K562 (cell line): ENCODE measurements around the gene ARL3. TPM values are rescaled to one million over a fixed set of nuclear protein-coding genes. Genes with fewer than 3 reads are reported as not detected.

Experiments used
- ATAC-seq: fragments of 200-7000 bp; cut with Tn5 transposase; 3 replicates; pipeline ENCODE4 v1.9.1; 2020; ENCODE audit warnings: moderate library complexity
- BruUV-seq: library from RNA; stranded (reverse); fragments of 400-500 nt; replicated peaks from 2 replicates; lab custom pipeline; 2021; lab: Mats Ljungman, UMichigan
- CTCF ChIA-PET: fragments of 300-600 bp; formaldehyde crosslinking; extraction: SDS; loops from one replicate; lab custom pipeline; 2021; ENCODE audit warnings: low intra/inter-chr PET ratio; lab: Yijun Ruan, JAX
- POLR2A ChIA-PET: fragments of 300-600, 350-650 bp; sonication (Branson Sonifier 250); formaldehyde crosslinking; extraction: SDS; loops from one replicate; lab custom pipeline; 2021; ENCODE audit warnings: antibody characterized with exemption, inconsistent platforms; lab: Yijun Ruan, JAX
- DNase-seq, 4 experiments: peaks; one replicate each; pipeline versions ENCODE4 v3.0.0 to v3.0.0-alpha.2; 2011 to 2018; ENCODE audit warnings: low spot score in 3 of 4, mixed read lengths in 3 of 4; ENCODE audit errors: extremely low read depth in 1 of 4
- FAIRE-seq: peaks from 2 replicates; lab custom pipeline; 2011; peaks lifted over from hg19 to GRCh38; lab: Jason Lieb, UNC
- H2AFZ ChIP-seq: 2 replicates; pipeline ENCODE4 v1.6.0; 2011; ENCODE audit warnings: low read depth, low read length, control low read depth, inconsistent platforms
- H3K27ac ChIP-seq: fragments of 200-600 bp; 3 replicates; pipeline ENCODE4 v1.8.0; 2011; ENCODE audit warnings: low read depth, mild to moderate bottlenecking, control low read depth, inconsistent platforms, low read length, moderate library complexity, mixed read lengths; ENCODE audit errors: extremely low read depth
- H3K27me3 ChIP-seq, 2 experiments: fragments of 300-600 bp in 1 of 2; 2 replicates in 1 of 2; 3 replicates in 1 of 2; pipeline versions ENCODE4 v1.6.0 to v1.8.0; 2011; ENCODE audit warnings: inconsistent platforms in 2 of 2, low read length in 2 of 2, mild to moderate bottlenecking in 1 of 2, mixed read lengths in 1 of 2, moderate library complexity in 1 of 2; ENCODE audit not compliant: control insufficient read depth in 2 of 2, insufficient read depth in 2 of 2
- H3K36me3 ChIP-seq: fragments of 300-600 bp; 3 replicates; pipeline ENCODE4 v1.8.0; 2011; ENCODE audit warnings: mild to moderate bottlenecking, low read length, inconsistent platforms; ENCODE audit not compliant: control insufficient read depth, insufficient read depth
- H3K4me1 ChIP-seq, 2 experiments: fragments of 200-600 bp in 1 of 2; replicated peaks in 1 of 2; 2 replicates in 1 of 2; 3 replicates in 1 of 2; pipeline versions ENCODE4 v1.5.1 to v1.8.0; 2011; ENCODE audit warnings: inconsistent platforms in 2 of 2, low read length in 2 of 2, mild to moderate bottlenecking in 1 of 2, mixed read lengths in 1 of 2, moderate library complexity in 1 of 2; ENCODE audit not compliant: control insufficient read depth in 2 of 2, insufficient read depth in 2 of 2
- H3K4me2 ChIP-seq: 2 replicates; pipeline ENCODE4 v1.6.1; 2011; ENCODE audit warnings: low read length, control low read depth, inconsistent platforms, mixed read lengths; ENCODE audit not compliant: insufficient read depth
- H3K4me3 ChIP-seq: fragments of 200-600 bp; sonication (generic), shearing (Covaris generic); 2 replicates; pipeline ENCODE4 v1.5.1; 2016; ENCODE audit warnings: control low read depth, inconsistent platforms
- H3K79me2 ChIP-seq: fragments of 200-600 bp; 3 replicates; pipeline ENCODE4 v1.8.0; 2011; ENCODE audit warnings: low read length, inconsistent platforms; ENCODE audit not compliant: control insufficient read depth, insufficient read depth
- H3K9ac ChIP-seq, 2 experiments: 2 replicates each; pipeline versions ENCODE4 v1.6.0 to v1.6.1; 2011; ENCODE audit warnings: low read depth in 2 of 2, low read length in 2 of 2, control low read depth in 1 of 2, inconsistent platforms in 1 of 2, mild to moderate bottlenecking in 1 of 2, mixed read lengths in 1 of 2; ENCODE audit not compliant: insufficient read depth in 1 of 2
- H3K9me1 ChIP-seq: one replicate; pipeline ENCODE4 v1.6.0; 2011; ENCODE audit warnings: inconsistent platforms, mild to moderate bottlenecking, low read length, moderate library complexity; ENCODE audit not compliant: control insufficient read depth, insufficient read depth
- H3K9me3 ChIP-seq: replicated peaks from 2 replicates; pipeline ENCODE4 v1.5.1; 2011; ENCODE audit warnings: low read depth, low read length, inconsistent platforms; ENCODE audit not compliant: control insufficient read depth, insufficient read depth
- H4K20me1 ChIP-seq: replicated peaks from 2 replicates; pipeline ENCODE4 v1.6.1; 2011; ENCODE audit warnings: low read length, inconsistent platforms, mixed read lengths; ENCODE audit not compliant: control insufficient read depth, insufficient read depth
- RBFOX2 ChIP-seq: fragments of 200-400 bp; formaldehyde crosslinking; IDR thresholded peaks from 2 replicates; pipeline ENCODE4 v1.6.1; 2017; ENCODE audit warnings: low read depth, mild to moderate bottlenecking, low read length, moderate library complexity
- SIN3A ChIP-seq, 2 experiments: fragments of 150-350 bp in 1 of 2; IDR thresholded peaks; 2 replicates each; pipeline ENCODE4 v1.6.1; 2011 to 2016; ENCODE audit warnings: borderline replicate concordance in 2 of 2, low read depth in 2 of 2, low read length in 2 of 2, mild to moderate bottlenecking in 2 of 2, moderate library complexity in 2 of 2; ENCODE audit not compliant: control insufficient read depth in 1 of 2
- WGBS: fragments of 100-300 bp; shearing (Covaris generic); methylation state at CpG from one replicate; pipeline ENCODE4 v1.1.6; 2016; ENCODE audit warnings: low coverage, mixed read lengths; ENCODE audit not compliant: insufficient coverage; ENCODE audit errors: missing lambda C conversion rate; 5-methylcytosine and 5-hydroxymethylcytosine counted together
- in situ Hi-C: fragments of 300-500 bp; cut with MboI; formaldehyde crosslinking; loops from 4 replicates; pipeline ENCODE4 v1.15.0; 2018; ENCODE audit warnings: inconsistent platforms, mixed read lengths
- intact Hi-C: fragments of 100-400 bp; cut with micrococcal nuclease; formaldehyde crosslinking; loops from 2 replicates; pipeline ENCODE4 v1.14.2; 2022
- polyA plus RNA-seq, 8 experiments: library from polyadenylated mRNA; depleted of rRNA in 4 of 8; stranded (reverse) in 5 of 8; unstranded in 3 of 8; fragments of >200 nt; fragmentation: Nextera tagmentation in 2 of 8; fragmentation: Illumina TruSeq in 1 of 8; extraction: Ambion mirVana in 2 of 8; extraction: Trizol in 1 of 8; gene quantifications; 2 replicates each; pipeline versions ENCODE4 v1.2.1 to v1.2.3, GENCODE V29; 2011 to 2014; ENCODE audit warnings: inconsistent platforms in 1 of 8, missing spikeins in 1 of 8
- total RNA-seq, 7 experiments: library from RNA; depleted of rRNA in 6 of 7; stranded (reverse); fragments of >200 nt in 6 of 7; fragmentation: Illumina TruSeq in 2 of 7; extraction: Trizol in 2 of 7; gene quantifications; 2 replicates each; pipeline versions ENCODE4 v1.2.1 to v1.2.3, GENCODE V29; 2011 to 2021; ENCODE audit warnings: low replicate concordance in 1 of 7

ARL3 gene
- total and polyA plus RNA-seq, 9 of the 15 experiments (the other 6 are each of a cell fraction or from before 2014, with no cell fraction given): 2.9 to 8.9 (median 4.8) TPM

GRCh38 chr10:102648889-102649796, 65.1 kb downstream of the ARL3 start:
- no peak for FAIRE-seq
- Histone ChIP-seq H3K4me2 (no peak overlapping the region), H3K27ac (no peak overlapping the region; the same call in 2 of the 3 replicates), H3K9ac (peak overlapping the region in 1 of 2 experiments; percentile 71; a peak in 2 of 4 replicates), H3K36me3 (peaks cover 25% of the 10 kb centered on the region; the same call in 2 of the 3 replicates), H3K4me1 (peaks cover 3 to 70% of the 10 kb centered on the region in 2 experiments; a peak in 4 of 5 replicates), H2AFZ (no peak overlapping the region), H3K4me3 (no peak overlapping the region)
- POLR2A ChIA-PET: interaction anchor here (0.6 to 6.2 kb wide), 3 partner anchors 9 to 189 kb away, joined by 3 to 60 read pairs (median 3); no protein-coding TSS in a partner anchor
- no peak for ATAC-seq
- TF ChIP-seq SIN3A (IDR thresholded peaks at IDR 0.05; ENCODE audit: borderline replicate concordance in 2 of 2, control insufficient read depth in 1 of 2, low read depth in 2 of 2, low read length in 2 of 2) (no peak), RBFOX2 (peak; percentile 44)
- TF ChIP-seq, all 486 proteins: peak for 1
- H3K9me1 ChIP-seq: peaks cover 2% of the 10 kb centered on the region
- WGBS: 88% methylated on average over 13 of the region's 25 CpGs
- DNase-seq: no peak
- in situ Hi-C loops (no loop called here), intact Hi-C loops (loop anchor here (5.0 kb wide), 1 partner anchor 63 kb away; the partner anchor contains the start of genes ARL3 and SFXN2)
- BruUV-seq: no TSS peak
- H3K27me3 ChIP-seq: no peaks in the 10 kb centered on the region
- CTCF ChIA-PET: no interaction called here
- H3K9me3 ChIP-seq: no peaks in the 10 kb centered on the region
- H4K20me1 ChIP-seq: 0 out of 2 replicates have a peak, but pooled peaks cover 4% of the 10 kb centered on the region
- peaks cover 88% of the 10 kb centered on the region for H3K79me2 ChIP-seq
